Peyer's patch (tissue), 4 donors: ENCODE measurements around the gene CLSTN1. TPM values are rescaled to one million over a fixed set of nuclear protein-coding genes. Genes with fewer than 3 reads are reported as not detected.
A peak's percentile ranks its signal among the peaks of the same experiment; 100 is the strongest.

Experiments used
- DNase-seq, 3 donors: peaks; one replicate each; pipeline ENCODE4 v3.0.0-alpha.2; 2017 to 2019
- H3K27ac ChIP-seq, 4 donors: fragments of 200-600 bp; sonication (generic); one replicate each; pipeline ENCODE4 v1.5.1; 2016 to 2019
- H3K27me3 ChIP-seq, 2 donors: fragments of 200-600 bp; sonication (generic); one replicate each; pipeline ENCODE4 v1.5.1; 2019
- H3K36me3 ChIP-seq, 3 donors: fragments of 200-600 bp; sonication (generic); one replicate each; pipeline ENCODE4 v1.5.1; 2016 to 2019
- H3K4me1 ChIP-seq, 4 donors: fragments of 200-600 bp; sonication (generic); one replicate each; pipeline ENCODE4 v1.5.1; 2016 to 2019
- H3K4me3 ChIP-seq, 4 donors: fragments of 200-600 bp; sonication (generic); 1 replicate in 3 of 4; 2 replicates in 1 of 4; pipeline ENCODE4 v1.5.1; 2016 to 2019; ENCODE audit warnings: mild to moderate bottlenecking in 1 of 4
- H3K9me3 ChIP-seq, 4 donors: fragments of 200-600 bp; sonication (generic); one replicate each; pipeline ENCODE4 v1.5.1; 2016 to 2019; ENCODE audit warnings: mild to moderate bottlenecking in 1 of 4
- CTCF ChIP-seq, 6 experiments: fragments of 450-650 bp in 4 of 6; fragments of 200-600 bp in 2 of 6; sonication (generic) in 1 of 6; IDR thresholded peaks; one replicate each; pipeline ENCODE4 v1.5.1; 2017 to 2019; ENCODE audit warnings: antibody characterized with exemption in 6 of 6, mild to moderate bottlenecking in 3 of 6, moderate library complexity in 1 of 6
- POLR2A ChIP-seq, 2 donors: fragments of 450-650 bp; IDR thresholded peaks; one replicate each; pipeline ENCODE4 v1.5.1; 2017; ENCODE audit warnings: antibody characterized with exemption in 2 of 2, mild to moderate bottlenecking in 2 of 2, moderate library complexity in 2 of 2
- total RNA-seq, 4 donors: library from RNA; depleted of rRNA; stranded (reverse); fragments of >200 nt; gene quantifications; one replicate each; pipeline ENCODE4 v1.1.0, GENCODE V29; 2016

The CLSTN1 gene
- total RNA-seq, 4 donors from 2014 or later: 47.9 to 107 (median 103) TPM

DNA sequence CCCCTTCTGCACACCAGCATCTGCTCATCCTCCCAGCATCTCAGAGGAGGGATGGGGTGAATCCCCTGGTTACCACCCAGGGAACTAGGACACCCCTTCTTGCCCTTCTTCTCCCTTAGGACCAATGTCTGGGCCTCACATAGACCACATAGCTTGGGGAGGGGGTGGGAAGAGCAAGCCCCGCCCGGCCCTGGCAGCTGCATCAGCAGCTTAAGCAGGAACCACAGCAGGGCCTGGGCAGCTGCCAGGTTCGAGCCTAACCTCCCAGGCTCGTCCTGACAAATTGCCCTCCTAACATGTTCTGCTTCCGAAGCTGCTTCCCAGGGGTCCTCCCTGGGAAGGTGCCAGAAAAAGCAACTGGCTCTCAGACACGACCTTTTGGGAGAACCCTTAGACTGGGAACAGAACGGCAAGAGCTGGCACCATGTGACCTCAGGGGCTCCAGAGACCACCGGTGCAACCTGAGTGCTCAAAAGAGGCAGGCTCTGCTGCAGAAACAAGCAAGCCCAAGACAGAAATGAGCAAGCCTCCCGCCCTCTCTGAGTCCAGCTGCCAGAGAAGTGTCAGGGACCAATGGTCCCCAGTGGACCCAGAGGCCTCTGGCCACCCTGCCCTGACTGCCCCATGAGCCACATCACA lies 18.4 kb upstream of the CLSTN1 start:
- H3K9me3 ChIP-seq: no peaks in the 10 kb centered on the region
- TF ChIP-seq CTCF (IDR thresholded peaks at IDR 0.05): no peak
- no peak for TF ChIP-seq POLR2A (IDR thresholded peaks at IDR 0.05)
- H3K27me3 ChIP-seq: no peaks in the 10 kb centered on the region
- peak overlapping the region in 2 of 4 donors; percentile 76 to 87 for H3K27ac ChIP-seq
- peak in 1 of 3 donors; percentile 28 for DNase-seq
- H3K36me3 ChIP-seq: no peaks in the 10 kb centered on the region
- no peak overlapping the region for H3K4me3 ChIP-seq
- peaks cover 0 to 20% (median 3%) of the 10 kb centered on the region in 4 donors for H3K4me1 ChIP-seq

DNA sequence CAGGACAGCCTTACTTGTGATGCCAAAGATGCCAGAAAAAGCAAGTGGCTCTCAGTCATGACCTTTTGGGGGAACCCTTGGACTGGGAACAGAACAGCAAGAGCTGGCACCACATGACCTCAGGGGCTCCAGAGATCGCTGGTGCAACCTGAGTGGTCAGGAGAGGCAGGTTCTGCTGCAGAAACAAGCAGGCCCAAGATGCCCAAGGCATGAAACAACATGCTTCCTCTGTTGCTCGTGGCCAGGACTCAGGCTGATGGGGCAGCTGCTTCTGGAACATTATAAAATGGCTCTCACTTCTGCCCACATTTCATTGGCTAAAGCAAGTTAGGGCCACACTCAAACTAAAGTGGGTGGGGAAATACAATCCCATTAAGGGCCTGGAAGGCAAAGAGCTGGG lies 17.7 kb upstream of the CLSTN1 start:
- TF ChIP-seq POLR2A (IDR thresholded peaks at IDR 0.05): no peak
- TF ChIP-seq CTCF (IDR thresholded peaks at IDR 0.05): no peak
- no peaks in the 10 kb centered on the region for H3K36me3 ChIP-seq
- H3K4me3 ChIP-seq: no peak overlapping the region
- no peak for DNase-seq
- no peaks in the 10 kb centered on the region for H3K9me3 ChIP-seq
- no peaks in the 10 kb centered on the region for H3K27me3 ChIP-seq
- H3K27ac ChIP-seq: no peak overlapping the region
- peaks cover 0 to 20% (median 3%) of the 10 kb centered on the region in 4 donors for H3K4me1 ChIP-seq

DNA sequence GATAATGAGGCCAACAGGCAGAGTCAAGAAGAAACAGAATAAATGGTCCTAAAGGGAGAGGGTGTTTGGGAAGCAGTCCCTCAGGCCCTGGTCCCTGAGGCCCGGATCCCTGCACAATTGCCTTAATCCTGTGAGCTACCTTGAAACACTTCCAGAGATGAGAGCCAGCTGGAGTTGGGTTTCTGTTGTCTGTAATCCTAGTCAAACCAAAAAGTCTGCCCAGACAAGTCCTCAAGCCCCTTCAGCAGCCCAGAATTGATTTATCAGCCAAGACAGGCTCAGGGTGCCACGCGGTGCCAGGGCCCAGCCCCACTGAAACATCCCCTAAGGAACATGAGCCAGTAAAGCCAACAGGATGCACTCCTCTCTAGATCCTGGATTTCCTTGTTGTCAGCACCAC lies 16.4 kb upstream of the CLSTN1 start:
- Histone ChIP-seq H3K27me3 (no peaks in the 10 kb centered on the region), H3K36me3 (no peaks in the 10 kb centered on the region), H3K9me3 (no peaks in the 10 kb centered on the region), H3K4me1 (peaks cover 0 to 31% (median 3%) of the 10 kb centered on the region in 4 donors), H3K27ac (no peak overlapping the region), H3K4me3 (no peak overlapping the region)
- DNase-seq: no peak
- no peak for TF ChIP-seq CTCF (IDR thresholded peaks at IDR 0.05)
- TF ChIP-seq POLR2A (IDR thresholded peaks at IDR 0.05): no peak

DNA sequence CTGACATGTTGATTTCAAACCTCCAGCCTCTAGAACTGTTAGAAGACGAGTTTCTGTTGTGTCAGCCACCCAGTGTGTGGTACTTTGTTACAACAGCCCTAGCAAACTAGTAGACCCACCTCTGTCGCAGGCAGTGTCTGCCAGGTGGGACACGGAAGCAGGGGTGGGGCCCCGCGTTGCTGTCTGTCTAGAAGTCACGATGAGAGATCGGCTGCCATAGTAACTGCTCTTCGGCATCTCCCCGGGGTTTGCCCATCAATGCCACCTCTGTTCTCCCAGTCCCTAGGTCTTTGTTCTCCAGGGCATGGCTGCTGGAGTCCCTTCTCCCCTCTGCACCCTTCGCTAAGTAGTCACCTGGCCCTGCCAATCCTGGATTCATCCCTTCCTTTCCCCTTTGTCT lies 15.2 kb upstream of the CLSTN1 start:
- Histone ChIP-seq H3K27ac (no peak overlapping the region), H3K4me1 (peaks cover 0 to 31% (median 3%) of the 10 kb centered on the region in 4 donors), H3K27me3 (no peaks in the 10 kb centered on the region), H3K4me3 (no peak overlapping the region), H3K36me3 (no peaks in the 10 kb centered on the region), H3K9me3 (no peaks in the 10 kb centered on the region)
- DNase-seq: no peak
- TF ChIP-seq CTCF (IDR thresholded peaks at IDR 0.05) (no peak), POLR2A (IDR thresholded peaks at IDR 0.05) (no peak)

- H3K27me3 ChIP-seq: no peaks in the 10 kb centered on the region
- H3K36me3 ChIP-seq: no peaks in the 10 kb centered on the region
- no peaks in the 10 kb centered on the region for H3K9me3 ChIP-seq
- TF ChIP-seq POLR2A (IDR thresholded peaks at IDR 0.05) (no peak), CTCF (IDR thresholded peaks at IDR 0.05) (no peak)
- no peak for DNase-seq
- peak overlapping the region in 1 of 4 donors; percentile 65 for H3K27ac ChIP-seq
- peaks cover 0 to 11% (median 0%) of the 10 kb centered on the region in 4 donors for H3K4me1 ChIP-seq
- H3K4me3 ChIP-seq: no peak overlapping the region
Measured at GRCh38 chr1:9836632-9836960, 12.8 kb upstream of the CLSTN1 start.
